Germinal center (tissue), 1 donor: Measurements from ENCODE around the gene ENOX1.

ENCODE experiments used
- DNase-seq: peaks from one replicate; pipeline ENCODE4 v3.0.0; 2012; ENCODE audit warnings: mixed read lengths, low spot score

ENOX1 gene

GRCh38 chr13:43546251-43546650, 240.5 kb downstream of the ENOX1 start:
- DNase-seq = no peak

DNA sequence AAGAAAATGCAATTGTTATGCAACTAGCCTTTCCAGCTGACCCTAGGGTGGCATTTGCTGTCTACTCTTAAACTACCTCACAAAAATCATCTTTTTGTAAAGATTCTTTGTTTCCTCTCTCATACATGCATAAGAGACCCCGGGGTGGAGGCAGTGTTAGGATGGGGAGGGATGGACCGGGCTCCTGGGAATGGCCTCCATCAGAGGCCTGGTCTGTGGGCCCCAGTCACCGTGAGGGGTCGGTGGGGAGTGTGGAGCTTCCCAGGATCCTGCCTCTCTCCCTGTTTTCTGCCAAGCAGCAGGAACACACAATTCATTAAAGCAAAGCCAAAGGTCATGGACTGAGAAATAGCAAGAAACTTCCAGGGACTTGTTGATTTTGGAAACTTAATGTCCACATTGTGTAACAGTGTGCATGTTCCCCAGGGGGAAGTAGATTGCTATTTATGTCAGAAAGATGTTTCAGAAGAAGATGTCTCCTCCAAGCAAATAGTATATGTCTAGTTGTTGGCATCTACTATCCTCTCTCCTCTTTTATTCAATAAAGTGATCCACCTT, 241.4 kb downstream of the ENOX1 start:
- no peak for DNase-seq

DNA sequence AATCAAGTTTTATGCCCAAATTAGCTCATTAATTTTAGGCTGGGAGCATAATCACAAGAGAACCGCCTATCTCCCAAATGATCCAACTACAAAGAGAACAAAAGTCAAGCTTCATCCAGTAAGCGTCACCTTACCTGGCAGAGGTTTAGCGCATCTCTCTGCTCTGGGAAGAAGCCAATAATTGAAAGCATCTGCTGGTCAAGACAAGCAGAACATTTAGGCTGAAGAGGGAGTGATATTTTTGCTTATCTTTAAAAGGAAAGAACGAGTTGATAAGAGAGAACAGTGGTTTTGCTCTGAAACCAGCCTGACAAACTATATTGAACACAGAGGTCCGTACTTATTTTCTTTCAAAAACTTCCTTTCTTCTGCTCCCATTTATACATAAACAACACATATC, 242.1 kb downstream of the ENOX1 start:
- no peak for DNase-seq

DNA sequence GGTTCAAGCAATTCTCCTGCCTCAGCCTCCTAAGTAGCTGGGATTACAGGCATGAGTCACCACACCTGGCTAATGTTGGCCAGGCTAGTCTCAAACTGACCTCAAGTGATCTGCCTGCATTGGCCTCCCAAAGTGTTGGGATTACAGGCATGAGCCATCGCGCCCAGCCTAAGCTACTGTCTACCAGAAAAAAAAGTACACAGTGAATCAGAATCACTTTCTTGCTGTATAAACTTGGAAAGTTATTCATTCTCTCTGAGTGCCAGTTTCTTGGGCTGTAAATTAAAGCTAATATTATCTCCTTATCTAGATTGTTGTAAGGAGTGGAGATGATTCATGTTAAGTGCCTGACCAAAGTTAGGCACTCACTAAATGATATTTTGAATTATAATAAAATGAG, 242.8 kb downstream of the ENOX1 start:
- DNase-seq = no peak

GRCh38 chr13:43543331-43543730, 243.4 kb downstream of the ENOX1 start:
- DNase-seq = no peak

DNA sequence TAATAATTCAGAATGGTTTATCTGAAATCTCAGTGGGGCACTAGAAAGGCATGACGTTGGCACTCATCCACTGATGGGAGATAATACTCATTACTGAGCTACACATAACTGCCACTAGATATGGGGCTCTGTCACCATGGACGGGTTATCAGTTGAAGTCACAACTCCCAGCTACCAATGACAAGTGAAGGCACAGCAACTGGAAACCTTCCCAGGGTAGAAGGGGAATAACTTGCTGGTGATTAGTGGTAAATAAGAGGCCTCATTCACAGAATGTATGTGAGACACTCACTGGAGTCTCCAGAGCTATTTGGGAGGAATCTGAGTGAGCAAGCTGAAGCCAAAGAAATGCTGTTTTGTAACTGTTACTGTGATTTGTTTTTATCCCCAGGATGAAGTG, 249.6 kb downstream of the ENOX1 start:
- no peak for DNase-seq

DNA sequence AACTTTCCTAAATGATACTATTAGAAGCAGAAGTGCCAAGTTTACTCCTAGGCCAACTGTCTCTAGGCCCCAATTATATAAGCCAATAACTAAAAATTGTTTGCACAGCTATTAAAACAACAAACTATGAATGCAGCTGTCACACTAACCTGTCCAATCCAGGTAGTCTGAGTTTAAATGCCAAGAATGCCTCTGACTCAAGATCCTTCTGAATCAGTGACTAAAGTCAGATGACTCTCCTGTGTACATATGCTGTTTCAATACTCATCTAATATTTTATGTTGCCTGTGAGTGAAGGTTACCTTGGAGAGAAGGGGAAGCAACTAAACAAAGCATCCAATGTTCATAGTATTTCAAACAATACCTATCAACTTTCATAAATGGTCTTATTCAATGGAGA, 257.0 kb downstream of the ENOX1 start:
- no peak for DNase-seq

DNA sequence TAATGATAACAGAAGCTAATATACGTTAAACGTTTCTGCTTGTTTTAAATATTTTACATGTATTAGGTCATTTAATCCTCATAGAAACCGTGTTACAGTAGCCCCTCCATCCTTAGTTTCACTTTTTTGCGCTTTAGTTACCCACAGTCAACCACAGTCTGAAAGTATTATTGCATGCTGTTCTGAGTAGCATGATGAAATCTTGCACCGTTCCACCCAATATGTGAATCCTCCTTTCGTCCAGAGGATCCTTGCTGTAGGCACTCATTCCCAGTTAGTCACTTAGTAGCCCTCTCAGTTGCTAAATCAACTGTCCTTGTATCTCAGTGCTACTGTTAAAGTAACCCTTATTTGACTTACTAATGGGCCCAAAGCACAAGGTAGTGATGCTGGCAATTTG, 257.8 kb downstream of the ENOX1 start:
- DNase-seq = no peak

DNA sequence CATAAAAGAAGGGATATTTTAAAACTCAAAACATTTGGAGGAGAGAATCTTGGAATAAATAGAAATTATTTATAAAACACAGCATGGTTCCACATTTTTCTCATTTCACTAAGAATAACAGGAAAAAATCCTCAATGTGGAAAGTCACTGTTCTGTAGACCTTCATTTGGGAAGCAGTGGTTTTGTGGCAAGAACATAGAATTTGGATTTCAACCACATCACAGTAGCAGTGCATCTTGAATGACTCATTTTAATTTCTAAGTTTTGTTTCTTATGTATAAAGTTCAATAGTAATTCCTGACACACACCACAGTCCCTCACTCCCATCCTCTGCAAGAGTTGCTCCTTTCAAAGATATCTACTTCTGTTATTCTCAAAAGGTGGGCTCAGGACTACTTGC, 264.0 kb downstream of the ENOX1 start:
- DNase-seq = no peak

DNA sequence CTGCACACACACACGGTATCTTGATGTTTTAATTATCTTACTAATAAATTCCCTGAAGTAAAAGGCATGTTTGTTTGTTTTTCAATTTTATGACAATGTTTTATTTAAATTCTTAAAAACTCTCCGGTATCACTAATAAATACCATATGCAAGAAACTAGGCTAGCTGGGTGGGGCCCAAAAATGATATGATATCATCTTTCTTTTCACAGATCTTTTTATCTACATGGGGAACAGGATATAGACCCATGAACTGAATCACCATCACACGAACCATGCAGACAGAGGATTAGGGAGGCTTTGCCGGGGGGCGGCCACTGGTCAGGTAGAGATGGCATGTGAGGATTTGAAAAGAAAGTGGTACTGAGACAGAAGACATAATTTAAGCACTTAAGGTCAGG, 266.4 kb downstream of the ENOX1 start:
- DNase-seq = no peak

DNA sequence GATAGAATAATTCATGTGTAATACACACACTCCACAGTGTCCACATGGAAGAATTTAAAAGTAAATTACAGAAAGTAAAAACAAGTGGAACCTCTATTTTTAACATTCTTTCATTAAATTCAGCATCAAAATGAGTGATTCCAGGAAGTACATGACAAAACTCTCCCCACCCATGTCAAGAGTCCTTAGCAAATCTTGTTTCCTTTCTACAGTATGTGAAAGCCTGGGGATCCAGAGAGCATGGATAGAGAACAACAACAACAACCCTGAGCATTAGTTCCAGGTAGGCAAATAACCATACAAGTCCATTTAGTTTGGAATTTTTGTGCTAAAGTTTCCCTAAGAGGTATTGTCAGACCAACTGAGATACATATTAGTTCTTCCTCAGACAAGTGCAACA, 267.9 kb downstream of the ENOX1 start:
- no peak for DNase-seq

GRCh38 chr13:43516401-43516833, 270.4 kb downstream of the ENOX1 start:
- no peak for DNase-seq

DNA sequence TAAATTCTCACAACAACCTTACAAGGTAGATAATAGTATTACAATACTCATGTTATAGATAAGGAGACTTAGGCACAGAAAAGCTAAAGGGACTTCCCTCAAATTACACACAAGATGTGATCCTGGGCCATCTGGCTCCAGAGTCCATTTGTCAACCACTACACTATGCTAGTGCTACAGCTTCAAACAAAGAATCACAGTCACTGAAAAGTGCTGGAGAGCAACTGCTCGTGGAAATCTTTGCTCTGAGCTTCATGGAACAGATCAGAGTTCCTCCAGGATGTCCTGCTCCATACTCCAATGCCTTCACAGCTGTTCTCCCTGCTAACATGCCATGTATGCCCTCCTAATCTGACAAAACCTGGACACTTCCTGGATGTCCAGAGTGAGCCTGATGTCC, 271.2 kb downstream of the ENOX1 start:
- no peak for DNase-seq

DNA sequence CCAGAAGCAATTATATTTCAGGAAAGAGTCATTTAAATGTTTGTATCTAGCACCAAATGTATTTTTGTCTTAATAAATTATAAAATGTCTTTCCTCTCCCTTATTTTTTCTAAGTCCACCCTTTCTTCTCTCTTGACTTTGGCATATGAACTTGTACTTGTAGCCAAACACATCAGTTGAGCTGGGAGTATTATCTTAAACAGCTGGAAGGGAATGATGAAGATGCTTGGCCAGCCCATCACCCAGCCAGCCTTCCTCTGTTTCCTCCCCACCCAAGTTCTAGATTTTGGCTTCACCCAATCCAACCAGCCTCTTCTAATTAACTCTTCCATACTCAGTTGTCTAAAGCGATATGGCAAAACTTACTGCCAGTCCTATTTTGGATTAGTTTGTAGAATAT, 272.5 kb downstream of the ENOX1 start:
- DNase-seq = no peak

DNA sequence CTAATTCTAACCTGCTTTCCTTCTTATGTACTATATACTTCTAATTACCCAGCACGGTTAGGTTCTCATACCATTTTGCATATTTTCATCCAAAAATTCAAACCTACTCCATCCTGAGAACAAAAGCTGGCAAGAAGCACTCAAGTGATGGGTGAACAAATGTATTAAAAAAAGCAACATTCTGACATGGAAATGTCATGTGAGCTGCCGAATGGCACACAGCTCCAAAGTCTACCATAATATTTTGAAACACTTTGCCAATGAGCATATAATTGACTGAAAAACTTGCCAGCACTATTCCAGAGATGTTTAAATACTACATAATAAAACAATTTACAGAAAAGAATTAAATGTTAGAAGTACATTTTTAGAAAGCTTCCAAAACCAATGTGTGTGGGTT, 274.6 kb downstream of the ENOX1 start:
- no peak for DNase-seq

DNA sequence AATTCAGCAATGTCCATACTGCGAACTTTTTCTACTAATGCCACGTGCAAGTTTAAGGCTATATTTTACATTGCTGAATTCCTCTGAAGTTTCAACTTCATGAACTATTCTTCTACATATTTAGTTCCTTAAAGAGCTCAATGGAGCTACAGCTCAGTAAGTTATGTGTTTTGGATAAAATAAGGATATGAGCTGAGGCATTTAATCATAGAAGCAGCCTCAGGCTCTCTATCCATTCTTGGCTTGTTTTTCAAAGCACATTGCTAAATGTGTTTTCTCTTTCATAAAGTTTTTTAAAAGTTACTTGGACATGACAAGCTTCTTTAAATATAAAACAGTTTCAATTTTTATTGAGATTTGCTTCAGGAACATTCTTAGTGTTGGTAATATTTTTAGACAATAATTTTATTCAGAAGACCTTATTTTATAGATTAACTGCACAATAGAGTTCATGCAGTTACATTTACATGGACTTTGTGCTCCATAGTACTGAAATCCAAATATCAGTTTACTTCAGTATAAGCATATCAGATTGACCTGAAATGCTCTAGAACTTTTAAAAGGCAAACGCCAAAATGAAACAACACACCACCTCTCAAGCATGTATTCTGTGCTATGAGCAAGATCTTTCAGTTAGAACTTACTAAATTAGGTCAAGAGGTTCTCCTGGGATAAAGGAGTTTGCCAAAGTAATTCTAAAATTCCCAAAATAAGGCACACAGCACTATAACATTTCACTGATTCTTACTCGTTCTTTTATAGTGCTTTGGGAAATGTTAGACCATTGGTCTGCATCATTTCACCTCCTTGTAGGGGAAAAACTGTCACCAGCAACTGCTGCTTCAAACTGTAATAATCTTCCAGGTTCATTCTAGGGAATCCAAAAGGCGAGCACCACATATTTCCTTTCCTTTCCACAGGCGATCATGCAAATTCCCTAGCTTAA, 275.5 kb downstream of the ENOX1 start:
- no peak for DNase-seq

DNA sequence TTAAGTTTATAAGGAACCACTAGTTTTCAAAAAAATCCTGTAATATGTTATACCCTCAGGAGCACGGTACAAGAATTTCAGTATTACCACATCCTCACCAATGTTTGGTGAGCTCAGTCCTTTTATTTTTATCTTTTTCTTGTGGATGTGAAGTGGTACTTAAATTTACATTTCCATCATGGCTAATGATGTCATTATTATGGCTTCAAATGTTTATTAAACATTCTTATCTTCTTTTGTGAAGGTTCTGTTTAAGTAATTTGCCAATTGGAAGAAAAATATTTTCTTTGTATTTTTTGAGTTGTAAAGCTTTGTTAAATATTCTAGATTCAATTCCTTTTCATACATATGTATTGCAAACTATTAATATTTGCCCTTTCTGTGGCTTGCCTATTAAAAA, 291.0 kb downstream of the ENOX1 start:
- no peak for DNase-seq

- DNase-seq = no peak
These were observed 292.6 kb downstream of the ENOX1 start for GRCh38 chr13:43494206-43494605.

- no peak for DNase-seq
These were observed 293.2 kb downstream of the ENOX1 start for GRCh38 chr13:43493496-43494000.

GRCh38 chr13:43492745-43493144, 294.0 kb downstream of the ENOX1 start:
- no peak for DNase-seq

GRCh38 chr13:43492311-43492710, 294.5 kb downstream of the ENOX1 start:
- no peak for DNase-seq

DNA sequence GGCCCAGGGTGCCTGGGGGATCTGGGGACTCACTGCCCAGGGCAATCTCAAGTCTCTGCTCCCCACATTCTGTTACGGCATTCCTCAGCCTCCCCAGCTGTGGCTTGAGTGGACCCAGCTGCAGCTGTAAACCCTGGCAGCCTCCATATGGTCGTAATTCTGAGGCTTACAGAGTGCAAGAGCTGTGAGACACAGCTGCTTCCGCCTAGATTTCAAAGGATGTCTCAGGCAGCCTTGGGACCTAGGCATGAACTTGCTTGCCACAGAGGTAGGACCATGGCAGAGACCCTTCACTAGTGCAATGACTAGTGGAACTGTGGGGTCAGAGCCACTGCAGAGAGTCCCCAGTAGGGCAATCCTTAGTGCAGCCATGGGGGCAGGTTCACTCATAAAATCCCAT, 297.5 kb downstream of the ENOX1 start:
- DNase-seq = no peak

DNA sequence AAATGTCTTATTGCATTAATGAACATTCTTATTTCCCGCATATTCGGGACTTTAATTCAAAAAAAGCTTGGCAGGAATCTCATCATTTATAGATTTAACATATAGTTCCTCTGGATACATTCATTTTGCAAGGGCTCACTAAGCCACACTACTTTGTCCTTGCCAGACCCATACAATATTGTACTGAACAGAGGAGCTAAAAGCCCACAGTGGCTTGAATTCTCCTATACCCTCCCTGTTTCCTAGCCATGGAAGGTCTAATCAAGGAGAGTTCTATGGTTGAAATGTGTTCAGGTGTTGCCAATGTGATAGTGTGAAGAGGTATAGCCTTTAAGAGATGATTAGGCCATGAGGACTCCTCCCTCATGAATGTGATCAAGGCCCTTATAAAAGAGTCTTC, 298.9 kb downstream of the ENOX1 start:
- DNase-seq = no peak

GRCh38 chr13:43487461-43487860, 299.3 kb downstream of the ENOX1 start:
- no peak for DNase-seq
